PC-9 (cell line): ENCODE data around the gene MYO3B.

Experiments used
- CTCF ChIP-seq: fragments of 200-600 bp; sonication (generic); conservative IDR thresholded peaks from 2 replicates; pipeline ENCODE4 v1.6.1; 2017; ENCODE audit warnings: mixed run types, antibody characterized with exemption, mild to moderate bottlenecking, moderate library complexity
- EZH2 ChIP-seq: fragments of 200-600 bp; sonication (generic); IDR thresholded peaks from 2 replicates; pipeline ENCODE4 v1.8.0; 2017; ENCODE audit warnings: antibody characterized with exemption, low read depth

- TF ChIP-seq CTCF (no peak), EZH2 (no peak)
Observed at GRCh38 chr2:170500770-170501169, 322.8 kb downstream of the MYO3B start.
